ENCODE data around the gene RGN. TPM values are rescaled to one million over a fixed set of nuclear protein-coding genes. Genes with fewer than 3 reads are reported as not detected.
"Not testable (repeated sequence)": the region's sequence is repeated elsewhere in the genome, so short reads cannot be mapped to it uniquely, and the experiment has no call there.

The RGN gene
- total RNA-seq, 4 donors from 2014 or later, result 1.4 to 4.4 (median 2.0) TPM

DNA sequence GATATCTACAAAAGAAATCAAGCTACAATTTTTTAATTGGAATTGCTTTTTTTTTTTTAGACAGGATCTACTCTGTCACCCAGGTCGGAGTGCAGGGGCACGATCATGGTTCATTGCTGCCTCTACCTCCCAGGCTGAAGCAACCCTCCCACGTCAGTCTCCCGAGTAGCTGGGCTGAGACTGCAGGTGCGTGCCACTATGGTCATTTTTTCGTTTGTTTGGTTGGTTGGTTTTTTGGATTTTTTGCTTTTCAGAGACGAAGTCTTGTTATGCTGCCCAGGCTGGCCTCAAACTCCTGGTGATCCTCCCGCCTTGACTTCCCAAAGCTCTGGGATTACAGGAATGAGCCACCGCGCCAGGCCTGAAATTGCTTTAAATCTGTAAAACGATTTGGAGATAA, 15.6 kb downstream of the RGN start:
- in situ Hi-C loops (cut with MboI; ENCODE audit: low sequenced_read_pairs in 4 of 4), result loop anchor here in 1 of 4 donors (10.0 kb wide), 1 partner anchor 189 kb away; no protein-coding TSS in a partner anchor
- H3K27ac ChIP-seq, result no peak overlapping the region
- H3K4me1 ChIP-seq, result no peaks in the 10 kb centered on the region
- H3K36me3 ChIP-seq, result no peaks in the 10 kb centered on the region
- TF ChIP-seq POLR2A (IDR thresholded peaks at IDR 0.05), result no peak
- intact Hi-C loops (cut with DNase I; ENCODE audit: low total_unique reads), result loop anchor here (5.0 kb wide), 2 partner anchors 192 to 337 kb away; partner anchors contain the start of gene SLC9A7
- peaks cover 0 to 3% (median 0%) of the 10 kb centered on the region in 3 donors for H3K27me3 ChIP-seq
- H3K9me3 ChIP-seq, result no peaks in the 10 kb centered on the region
- no peak for DNase-seq
- no peak for ATAC-seq
- no peak overlapping the region for H3K4me3 ChIP-seq

DNA sequence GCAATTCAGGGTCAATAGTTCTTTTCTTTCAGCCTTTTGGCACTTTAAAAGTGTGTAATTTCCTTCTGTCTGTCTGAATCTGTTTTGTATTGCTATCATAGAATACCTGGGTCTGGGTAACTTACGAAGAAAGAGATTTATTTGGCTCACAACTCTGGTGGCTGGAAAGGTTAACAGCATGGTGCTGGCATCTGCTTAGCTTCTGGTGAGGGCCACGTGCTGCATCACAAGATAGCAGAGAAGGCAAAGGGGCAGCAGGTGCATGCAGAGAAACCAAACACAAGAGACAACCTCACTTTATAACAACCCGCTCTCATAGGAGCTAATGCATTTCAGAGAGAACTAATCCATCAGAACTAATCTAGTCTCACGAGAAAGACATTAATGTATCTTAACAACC, 18.8 kb downstream of the RGN start:
- TF ChIP-seq, protein P1, sequence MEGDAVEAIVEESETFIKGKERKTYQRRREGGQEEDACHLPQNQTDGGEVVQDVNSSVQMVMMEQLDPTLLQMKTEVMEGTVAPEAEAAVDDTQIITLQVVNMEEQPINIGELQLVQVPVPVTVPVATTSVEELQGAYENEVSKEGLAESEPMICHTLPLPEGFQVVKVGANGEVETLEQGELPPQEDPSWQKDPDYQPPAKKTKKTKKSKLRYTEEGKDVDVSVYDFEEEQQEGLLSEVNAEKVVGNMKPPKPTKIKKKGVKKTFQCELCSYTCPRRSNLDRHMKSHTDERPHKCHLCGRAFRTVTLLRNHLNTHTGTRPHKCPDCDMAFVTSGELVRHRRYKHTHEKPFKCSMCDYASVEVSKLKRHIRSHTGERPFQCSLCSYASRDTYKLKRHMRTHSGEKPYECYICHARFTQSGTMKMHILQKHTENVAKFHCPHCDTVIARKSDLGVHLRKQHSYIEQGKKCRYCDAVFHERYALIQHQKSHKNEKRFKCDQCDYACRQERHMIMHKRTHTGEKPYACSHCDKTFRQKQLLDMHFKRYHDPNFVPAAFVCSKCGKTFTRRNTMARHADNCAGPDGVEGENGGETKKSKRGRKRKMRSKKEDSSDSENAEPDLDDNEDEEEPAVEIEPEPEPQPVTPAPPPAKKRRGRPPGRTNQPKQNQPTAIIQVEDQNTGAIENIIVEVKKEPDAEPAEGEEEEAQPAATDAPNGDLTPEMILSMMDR (IDR thresholded peaks at IDR 0.05 in 4 of 5, conservative IDR thresholded peaks at IDR 0.05 in 1 of 5), result no peak
- no peak for TF ChIP-seq POLR2A (IDR thresholded peaks at IDR 0.05)
- intact Hi-C loops (cut with DNase I; ENCODE audit: low total_unique reads), result no loop called here
- no peaks in the 10 kb centered on the region for H3K9me3 ChIP-seq
- DNase-seq, result no peak
- no peak for ATAC-seq
- no peak overlapping the region for H3K4me3 ChIP-seq
- no peaks in the 10 kb centered on the region for H3K4me1 ChIP-seq
- no peak overlapping the region for H3K27ac ChIP-seq
- H3K36me3 ChIP-seq, result no peaks in the 10 kb centered on the region
- H3K27me3 ChIP-seq, result peaks cover 0 to 3% (median 0%) of the 10 kb centered on the region in 3 donors
- in situ Hi-C loops (cut with MboI; ENCODE audit: low sequenced_read_pairs in 4 of 4), result loop anchor here in 1 of 4 donors (10.0 kb wide), 1 partner anchor 192 kb away; no protein-coding TSS in a partner anchor

DNA sequence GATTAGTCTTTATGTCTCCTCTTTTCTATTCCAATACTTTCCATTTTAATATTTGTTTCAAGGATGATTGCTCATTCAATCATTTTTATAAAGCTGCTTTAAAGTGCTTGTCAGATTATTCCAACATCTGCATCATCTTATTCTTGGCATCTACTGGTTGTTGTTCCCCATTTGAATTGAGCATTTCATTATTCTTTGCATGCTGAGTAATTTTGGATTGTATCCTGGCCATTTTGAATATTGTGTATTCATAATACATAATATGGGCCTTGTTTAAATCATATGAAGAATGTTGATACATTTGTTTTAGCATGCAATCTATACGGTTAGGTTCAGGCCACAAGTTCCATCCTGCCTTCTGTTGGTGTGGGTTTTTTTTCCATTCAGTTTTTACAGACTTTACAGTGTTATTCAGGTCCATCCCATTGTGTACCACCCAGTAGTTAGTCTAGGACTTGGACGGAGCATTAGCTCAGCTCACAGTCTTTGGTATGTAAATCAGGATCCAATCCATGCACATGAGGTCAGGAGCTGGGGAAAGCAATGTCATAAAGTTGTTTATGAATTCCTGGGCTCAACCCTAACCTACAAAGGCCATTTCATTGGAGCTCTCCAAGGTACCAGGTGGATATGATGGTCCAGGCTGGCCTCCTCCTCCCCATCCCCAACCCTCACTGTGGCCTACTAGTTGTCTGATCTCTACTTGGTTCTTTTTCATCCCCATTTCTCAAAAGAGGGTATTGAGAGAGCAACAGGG, 20.3 kb downstream of the RGN start:
- H3K36me3 ChIP-seq, result no peaks in the 10 kb centered on the region
- peaks cover 0 to 3% (median 0%) of the 10 kb centered on the region in 3 donors for H3K27me3 ChIP-seq
- no peak overlapping the region for H3K27ac ChIP-seq
- ATAC-seq (no peak), DNase-seq (no peak)
- H3K4me1 ChIP-seq, result no peaks in the 10 kb centered on the region
- no peak overlapping the region for H3K4me3 ChIP-seq
- H3K9me3 ChIP-seq, result no peaks in the 10 kb centered on the region
- intact Hi-C loops (cut with DNase I; ENCODE audit: low total_unique reads), result no loop called here
- no peak for TF ChIP-seq POLR2A (IDR thresholded peaks at IDR 0.05)
- TF ChIP-seq, protein P1 (IDR thresholded peaks at IDR 0.05 in 4 of 5, conservative IDR thresholded peaks at IDR 0.05 in 1 of 5), result no peak
- in situ Hi-C loops (cut with MboI; ENCODE audit: low sequenced_read_pairs in 4 of 4), result loop anchor here in 1 of 4 donors (10.0 kb wide), 1 partner anchor 194 kb away; no protein-coding TSS in a partner anchor

DNA sequence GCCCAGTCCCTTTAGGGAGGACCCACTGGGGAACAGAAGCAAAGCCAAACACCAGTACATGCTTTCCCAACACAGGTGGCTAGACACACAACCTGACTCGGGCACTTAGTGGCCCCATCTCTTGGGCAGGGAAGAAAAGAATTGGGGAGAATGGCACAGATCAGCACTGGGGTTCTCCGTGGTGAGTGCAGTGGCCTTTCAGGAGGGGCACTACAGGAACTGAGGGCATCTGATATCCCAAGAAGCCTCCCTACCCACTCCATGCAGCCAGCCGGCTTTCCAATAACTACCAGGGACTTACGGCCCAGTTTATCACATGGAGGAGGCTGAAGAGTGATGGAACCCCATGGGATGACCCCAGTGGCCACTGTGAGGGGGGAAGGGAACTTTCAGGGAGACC, 23.0 kb downstream of the RGN start:
- Histone ChIP-seq H3K4me1 (no peaks in the 10 kb centered on the region), H3K4me3 (no peak overlapping the region), H3K9me3 (no peaks in the 10 kb centered on the region), H3K36me3 (no peaks in the 10 kb centered on the region), H3K27me3 (no peaks in the 10 kb centered on the region), H3K27ac (no peak overlapping the region)
- no peak for ATAC-seq
- TF ChIP-seq, protein P1 (IDR thresholded peaks at IDR 0.05 in 4 of 5, conservative IDR thresholded peaks at IDR 0.05 in 1 of 5), result no peak
- TF ChIP-seq POLR2A (IDR thresholded peaks at IDR 0.05), result no peak
- intact Hi-C loops (cut with DNase I; ENCODE audit: low total_unique reads) (no loop called here), in situ Hi-C loops (cut with MboI; ENCODE audit: low sequenced_read_pairs in 4 of 4) (no loop called here)
- DNase-seq, result no peak

DNA sequence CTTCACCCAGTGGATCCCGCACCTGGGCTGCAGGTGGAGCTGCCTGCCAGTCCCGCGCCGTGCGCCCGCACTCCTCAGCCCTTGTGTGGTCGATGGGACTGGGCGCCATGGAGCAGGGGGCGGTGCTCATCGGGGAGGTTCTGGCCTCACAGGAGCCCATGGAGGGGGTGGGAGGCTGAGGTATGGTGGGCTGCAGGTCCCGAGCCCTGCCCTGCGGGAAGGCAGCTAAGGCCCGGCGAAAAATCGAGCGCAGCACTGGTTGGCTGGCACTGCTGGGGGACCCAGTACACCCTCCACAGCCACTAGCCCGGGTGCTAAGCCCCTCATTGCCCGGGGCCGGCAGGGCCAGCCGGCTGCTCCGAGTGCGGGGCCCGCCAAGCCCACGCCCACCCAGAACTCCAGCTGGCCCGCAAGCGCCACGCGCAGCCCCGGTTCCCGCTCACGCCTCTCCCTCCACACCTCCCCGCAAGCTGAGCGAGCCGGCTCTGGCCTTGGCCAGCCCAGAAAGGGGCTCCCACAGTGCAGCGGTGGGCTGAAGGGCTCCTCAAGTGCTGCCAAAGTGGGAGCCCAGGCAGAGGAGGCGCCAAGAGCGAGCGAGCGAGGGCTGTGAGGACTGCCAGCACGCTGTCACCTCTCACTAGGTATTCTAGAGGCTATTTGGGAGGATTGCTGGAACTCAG, 32.8 kb downstream of the RGN start:
- DNase-seq; H3K9me3 ChIP-seq; ATAC-seq; H3K36me3 ChIP-seq; H3K4me3 ChIP-seq; in situ Hi-C loops (cut with MboI; ENCODE audit: low sequenced_read_pairs in 4 of 4); H3K27ac ChIP-seq; H3K4me1 ChIP-seq; intact Hi-C loops (cut with DNase I; ENCODE audit: low total_unique reads); H3K27me3 ChIP-seq: not testable (repeated sequence)

Data from gastrocnemius medialis (tissue), 4 donors.